Thyroid gland (tissue), 4 donors: ENCODE data around the gene PYHIN1.

Experiments used
- POLR2A ChIP-seq, 2 donors: fragments of 450-650 bp; IDR thresholded peaks; one replicate each; pipeline ENCODE4 v1.6.1; 2017; ENCODE audit warnings: antibody characterized with exemption in 2 of 2, mild to moderate bottlenecking in 2 of 2, moderate library complexity in 1 of 2
- TF ChIP-seq, protein P1 (sequence below), 6 experiments: fragments of 200-600 bp in 3 of 6; fragments of 450-650 bp in 3 of 6; sonication (generic) in 3 of 6; IDR thresholded peaks; one replicate each; pipeline ENCODE4 v1.5.1; 2016 to 2019; ENCODE audit warnings: antibody characterized with exemption in 6 of 6, mild to moderate bottlenecking in 2 of 6, inconsistent platforms in 1 of 6, moderate library complexity in 1 of 6

DNA sequence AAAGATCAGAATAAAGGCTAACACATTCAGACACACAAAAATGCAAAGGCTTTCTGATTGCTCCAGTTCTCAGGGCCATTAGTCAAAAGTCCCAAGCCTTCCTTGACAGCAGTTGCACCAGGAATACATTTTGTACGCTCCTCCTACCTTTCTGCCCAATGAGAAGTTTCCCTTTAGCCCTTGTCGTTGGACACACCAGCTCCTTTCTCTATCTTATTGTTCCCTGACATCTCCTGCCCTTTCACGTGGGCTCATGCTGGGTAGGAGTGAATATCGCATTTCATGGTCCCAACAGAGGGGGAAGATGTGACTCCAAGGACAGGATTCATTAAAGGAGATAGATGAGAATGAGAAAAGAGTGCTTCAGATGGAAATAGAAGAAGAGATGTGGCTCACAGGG is 44.9 kb downstream of the PYHIN1 start:
- TF ChIP-seq, protein P1, sequence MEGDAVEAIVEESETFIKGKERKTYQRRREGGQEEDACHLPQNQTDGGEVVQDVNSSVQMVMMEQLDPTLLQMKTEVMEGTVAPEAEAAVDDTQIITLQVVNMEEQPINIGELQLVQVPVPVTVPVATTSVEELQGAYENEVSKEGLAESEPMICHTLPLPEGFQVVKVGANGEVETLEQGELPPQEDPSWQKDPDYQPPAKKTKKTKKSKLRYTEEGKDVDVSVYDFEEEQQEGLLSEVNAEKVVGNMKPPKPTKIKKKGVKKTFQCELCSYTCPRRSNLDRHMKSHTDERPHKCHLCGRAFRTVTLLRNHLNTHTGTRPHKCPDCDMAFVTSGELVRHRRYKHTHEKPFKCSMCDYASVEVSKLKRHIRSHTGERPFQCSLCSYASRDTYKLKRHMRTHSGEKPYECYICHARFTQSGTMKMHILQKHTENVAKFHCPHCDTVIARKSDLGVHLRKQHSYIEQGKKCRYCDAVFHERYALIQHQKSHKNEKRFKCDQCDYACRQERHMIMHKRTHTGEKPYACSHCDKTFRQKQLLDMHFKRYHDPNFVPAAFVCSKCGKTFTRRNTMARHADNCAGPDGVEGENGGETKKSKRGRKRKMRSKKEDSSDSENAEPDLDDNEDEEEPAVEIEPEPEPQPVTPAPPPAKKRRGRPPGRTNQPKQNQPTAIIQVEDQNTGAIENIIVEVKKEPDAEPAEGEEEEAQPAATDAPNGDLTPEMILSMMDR (IDR thresholded peaks at IDR 0.05), result no peak
- no peak for TF ChIP-seq POLR2A (IDR thresholded peaks at IDR 0.05)
